H7 (cell line): Measurements from ENCODE around the gene MRS2. TPM values are rescaled to one million over a fixed set of nuclear protein-coding genes. Genes with fewer than 3 reads are reported as not detected.
"Not testable (repeated sequence)": the region's sequence is repeated elsewhere in the genome, so short reads cannot be mapped to it uniquely, and the experiment has no call there.

Experiments used
- DNase-seq: peaks from one replicate; pipeline ENCODE4 v3.0.0; 2012
- H3K27me3 ChIP-seq: 2 replicates; pipeline ENCODE4 v1.6.0; 2011; ENCODE audit warnings: mild to moderate bottlenecking, low read length; ENCODE audit not compliant: control insufficient read depth, insufficient read depth
- H3K36me3 ChIP-seq: replicated peaks from 2 replicates; pipeline ENCODE4 v1.5.1; 2011; ENCODE audit warnings: low read length; ENCODE audit not compliant: control insufficient read depth, insufficient read depth
- H3K4me3 ChIP-seq: 2 replicates; pipeline ENCODE4 v1.5.1; 2011; ENCODE audit warnings: low read depth, mild to moderate bottlenecking, control low read depth, low read length, moderate library complexity; ENCODE audit not compliant: insufficient read depth
- total RNA-seq: library from RNA; depleted of rRNA; stranded (reverse); fragments of >200 nt; shearing (Covaris generic); gene quantifications from 2 replicates; pipeline ENCODE4 v1.2.3, GENCODE V29; 2014

The MRS2 gene
- total RNA-seq, 1 experiment from 2014 or later, result 71.4 TPM

DNA sequence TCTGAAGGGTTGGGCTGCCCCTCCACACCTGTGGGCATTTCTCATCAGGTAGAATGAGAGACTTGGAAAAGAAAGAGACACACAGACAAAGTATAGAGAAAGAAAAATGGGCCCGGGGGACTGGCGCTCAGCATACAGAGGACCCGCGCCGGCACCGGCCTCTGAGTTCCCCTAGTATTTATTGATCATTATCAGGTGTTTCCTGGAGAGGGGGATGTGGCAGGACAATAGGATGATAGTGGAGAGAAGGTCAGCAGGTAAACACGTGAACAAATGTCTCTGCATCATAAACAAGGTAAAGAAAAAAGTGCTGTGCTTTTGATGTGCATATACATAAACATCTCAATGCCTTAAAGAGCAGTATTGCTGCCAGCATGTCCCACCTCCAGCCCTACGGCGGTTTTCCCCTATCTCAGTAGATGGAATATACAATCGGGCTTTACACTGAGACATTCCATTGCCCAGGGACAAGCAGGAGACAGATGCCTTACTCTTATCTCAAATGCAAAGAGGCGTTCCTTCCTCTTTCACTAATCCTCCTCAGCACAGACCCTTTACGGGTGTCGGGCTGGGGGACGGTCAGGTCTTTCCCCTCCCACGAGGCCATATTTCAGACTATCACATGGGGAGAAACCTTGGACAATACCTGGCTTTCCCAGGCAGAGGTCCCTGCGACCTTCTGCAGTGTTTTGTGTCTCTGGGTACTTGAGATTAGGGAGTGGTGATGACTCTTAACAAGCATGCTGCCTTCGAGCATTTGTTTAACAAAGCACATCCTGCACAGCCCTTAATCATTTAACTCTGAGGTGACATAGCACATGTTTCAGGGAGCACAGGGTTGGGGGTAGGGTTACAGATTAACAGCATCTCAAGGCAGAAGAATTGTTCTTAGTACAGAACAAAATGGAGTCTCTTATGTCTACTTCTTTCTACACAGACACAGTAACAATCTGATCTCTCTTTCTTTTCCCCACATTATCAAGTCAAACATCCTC lies 2.4 kb upstream of the MRS2 start:
- DNase-seq, H3K27me3 ChIP-seq, H3K36me3 ChIP-seq, H3K4me3 ChIP-seq: not testable (repeated sequence)

DNA sequence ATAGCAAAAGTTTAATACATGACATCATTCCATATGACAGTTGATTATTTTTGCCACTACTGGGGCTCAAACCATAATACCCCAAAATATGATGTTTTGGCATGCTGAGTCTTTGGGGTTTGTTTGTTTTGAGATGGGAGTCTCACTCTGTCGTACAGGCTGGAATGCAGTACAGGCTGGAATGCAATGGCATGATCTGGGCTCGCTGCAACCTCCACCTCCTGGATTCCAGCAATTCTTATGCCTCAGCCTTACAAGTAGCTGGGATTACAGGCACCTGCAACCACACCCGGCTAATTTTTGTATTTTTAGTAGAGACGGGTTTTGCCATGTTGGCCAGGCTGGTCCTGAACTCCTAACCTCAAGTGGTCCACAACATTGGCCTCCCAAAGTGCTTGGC lies 1.3 kb upstream of the MRS2 start:
- Histone ChIP-seq H3K4me3 (no peak overlapping the region), H3K27me3 (no peaks in the 10 kb centered on the region), H3K36me3 (0 out of 2 replicates have a peak, but pooled peaks cover 3% of the 10 kb centered on the region)
- no peak for DNase-seq

DNA sequence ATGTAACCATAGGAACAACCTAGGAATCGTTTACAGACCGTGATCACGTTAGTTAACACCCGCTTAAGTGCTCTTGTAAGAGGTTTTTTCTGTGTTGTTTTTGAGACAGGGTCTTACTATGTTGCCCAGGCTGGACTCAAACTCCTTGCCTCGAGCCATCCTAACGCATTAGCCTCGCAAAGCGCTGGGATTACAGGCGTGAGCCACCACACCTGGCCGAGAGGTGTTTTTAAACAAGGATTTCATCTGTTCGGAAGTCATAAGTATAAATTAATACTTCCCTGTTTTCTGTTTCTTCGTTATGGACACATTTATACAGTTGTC lies 727 bp downstream of the MRS2 start:
- Histone ChIP-seq H3K36me3 (peaks cover 12% of the 10 kb centered on the region), H3K4me3 (peak overlapping the region; percentile 99), H3K27me3 (no peaks in the 10 kb centered on the region)
- no peak for DNase-seq

DNA sequence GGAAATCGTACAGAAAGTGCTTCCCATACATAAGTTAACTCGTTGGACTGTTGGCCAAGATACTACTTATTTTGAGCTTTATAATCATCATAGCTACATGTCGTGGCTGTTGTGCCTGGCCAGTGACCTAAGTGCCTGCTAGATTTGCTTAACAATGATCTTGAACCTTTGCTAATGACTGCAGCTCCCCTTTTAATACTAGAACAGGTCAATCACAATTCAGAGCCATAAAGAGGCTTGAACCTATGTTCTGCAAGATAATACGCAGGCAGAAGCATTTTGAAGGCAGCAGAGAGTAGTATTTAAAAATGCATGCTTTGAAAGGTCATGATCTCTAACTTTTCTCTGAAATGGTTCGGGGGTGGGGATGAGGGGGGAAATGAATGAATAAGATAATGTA lies 2.5 kb downstream of the MRS2 start:
- DNase-seq, result no peak
- Histone ChIP-seq H3K27me3 (no peaks in the 10 kb centered on the region), H3K4me3 (peak overlapping the region; percentile 6; the same call in 1 of the 2 replicates), H3K36me3 (peaks cover 22% of the 10 kb centered on the region)

DNA sequence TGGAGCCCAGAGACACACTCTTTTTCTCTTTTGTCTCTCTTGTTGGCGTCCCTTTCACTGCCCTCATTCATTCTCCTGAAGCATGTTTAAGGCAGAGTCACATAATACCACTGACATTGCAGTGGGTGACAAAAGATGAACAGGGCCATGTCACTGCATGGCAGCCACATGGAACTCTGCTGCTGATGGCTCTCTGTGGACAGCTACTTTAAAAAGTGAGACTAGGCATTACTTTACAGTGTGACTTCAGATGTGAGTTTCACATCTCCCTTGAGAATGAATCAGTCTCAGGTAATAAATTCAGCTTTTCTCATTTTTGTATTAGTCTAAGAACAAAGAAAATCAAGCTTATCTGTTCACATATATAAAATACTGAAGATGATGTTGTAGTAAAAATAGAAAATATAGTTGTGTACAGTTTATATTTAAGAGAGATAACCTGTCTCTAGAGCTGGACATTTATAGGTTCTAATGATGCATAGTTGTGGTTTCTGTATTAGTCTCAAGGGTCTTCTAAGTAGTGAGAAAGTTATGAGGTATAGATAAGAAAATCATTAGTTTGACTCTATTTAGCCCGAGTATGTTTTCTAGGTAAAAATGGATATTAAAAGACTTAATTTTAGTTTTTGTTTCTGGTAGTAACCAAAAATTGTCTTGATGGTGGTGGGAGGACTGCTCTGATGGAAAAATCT lies 6.1 kb downstream of the MRS2 start:
- no peaks in the 10 kb centered on the region for H3K27me3 ChIP-seq
- H3K36me3 ChIP-seq, result peaks cover 42% of the 10 kb centered on the region
- H3K4me3 ChIP-seq, result no peak overlapping the region
- DNase-seq, result no peak

DNA sequence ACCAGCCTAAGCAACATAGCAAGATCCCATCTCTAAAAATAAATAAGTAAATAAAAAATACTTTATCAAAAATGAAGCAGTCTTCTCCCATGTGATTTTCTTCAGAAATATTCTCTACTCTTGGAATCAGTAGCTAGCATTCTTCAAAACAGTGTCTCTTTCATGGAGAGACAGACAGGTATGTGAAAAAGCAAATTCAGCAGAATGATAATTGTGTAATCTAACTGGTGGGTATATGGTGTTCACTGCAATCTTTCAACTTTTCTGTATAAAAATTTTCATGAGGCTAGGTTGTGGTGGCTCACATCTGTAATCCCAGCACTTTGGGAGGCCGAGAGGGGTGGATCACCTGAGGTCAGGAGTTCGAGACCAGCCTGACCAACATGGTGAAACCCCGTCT lies 7.9 kb downstream of the MRS2 start:
- DNase-seq, result no peak
- H3K36me3 ChIP-seq, result peaks cover 49% of the 10 kb centered on the region
- H3K27me3 ChIP-seq, result no peaks in the 10 kb centered on the region
- no peak overlapping the region for H3K4me3 ChIP-seq

DNA sequence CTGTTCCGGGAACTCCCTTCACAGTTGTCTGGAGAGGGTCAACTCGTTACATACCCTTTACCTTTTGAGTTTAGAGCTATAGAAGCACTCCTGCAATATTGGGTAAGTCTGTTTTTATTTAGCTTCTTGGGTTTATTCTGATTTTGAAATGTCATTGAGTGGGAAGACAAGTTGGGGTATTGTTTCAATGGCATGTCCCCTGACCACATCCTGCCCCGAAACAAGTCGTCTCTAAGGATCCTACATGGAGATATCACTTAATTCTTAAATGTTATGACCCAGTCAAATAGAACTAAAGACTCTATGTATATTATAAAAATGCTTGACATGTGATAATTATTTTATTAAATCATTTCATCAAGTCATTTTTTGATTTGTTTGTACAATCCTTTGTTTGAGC lies 9.6 kb downstream of the MRS2 start:
- Histone ChIP-seq H3K27me3 (no peaks in the 10 kb centered on the region), H3K36me3 (peaks cover 56% of the 10 kb centered on the region), H3K4me3 (no peak overlapping the region)
- DNase-seq, result no peak

DNA sequence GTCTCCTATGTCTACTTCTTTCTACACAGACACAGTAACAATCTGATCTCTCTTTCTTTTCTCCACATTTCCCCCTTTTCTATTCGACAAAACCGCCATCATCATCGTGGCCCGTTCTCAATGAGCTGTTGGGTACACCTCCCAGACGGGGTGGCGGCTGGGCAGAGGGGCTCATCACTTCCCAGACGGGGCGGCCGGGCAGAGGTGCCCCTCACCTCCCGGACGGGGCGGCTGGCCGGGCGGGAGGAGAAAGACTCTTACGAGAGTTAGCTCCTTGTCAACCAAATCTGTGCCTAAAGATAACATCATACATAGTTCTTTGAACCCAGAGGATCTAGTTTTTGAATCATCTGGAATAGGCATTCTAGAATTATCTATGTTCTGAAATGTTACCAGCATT lies 11.8 kb downstream of the MRS2 start:
- DNase-seq, H3K4me3 ChIP-seq, H3K27me3 ChIP-seq: not testable (repeated sequence)
- H3K36me3 ChIP-seq, result peaks cover 49% of the 10 kb centered on the region

DNA sequence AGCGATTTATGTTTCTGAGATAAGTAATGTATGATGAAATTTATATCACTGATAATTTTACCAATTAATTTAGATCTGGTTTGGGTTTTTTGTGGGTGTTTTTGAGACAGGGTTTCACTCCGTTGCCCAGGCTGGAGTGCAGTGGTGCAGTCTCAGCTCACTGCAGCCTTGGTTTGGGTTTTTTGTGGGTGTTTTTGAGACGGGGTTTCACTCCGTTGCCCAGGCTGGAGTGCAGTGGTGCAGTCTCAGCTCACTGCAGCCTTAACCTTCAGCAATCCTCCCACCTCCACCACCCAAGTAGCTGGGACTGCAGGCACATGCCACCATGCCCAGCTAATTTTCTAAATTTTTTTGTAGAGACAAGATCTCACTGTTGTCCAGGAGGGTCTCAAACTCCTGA lies 13.0 kb downstream of the MRS2 start:
- H3K36me3 ChIP-seq, result peaks cover 54% of the 10 kb centered on the region
- no peaks in the 10 kb centered on the region for H3K27me3 ChIP-seq
- no peak overlapping the region for H3K4me3 ChIP-seq
- no peak for DNase-seq

DNA sequence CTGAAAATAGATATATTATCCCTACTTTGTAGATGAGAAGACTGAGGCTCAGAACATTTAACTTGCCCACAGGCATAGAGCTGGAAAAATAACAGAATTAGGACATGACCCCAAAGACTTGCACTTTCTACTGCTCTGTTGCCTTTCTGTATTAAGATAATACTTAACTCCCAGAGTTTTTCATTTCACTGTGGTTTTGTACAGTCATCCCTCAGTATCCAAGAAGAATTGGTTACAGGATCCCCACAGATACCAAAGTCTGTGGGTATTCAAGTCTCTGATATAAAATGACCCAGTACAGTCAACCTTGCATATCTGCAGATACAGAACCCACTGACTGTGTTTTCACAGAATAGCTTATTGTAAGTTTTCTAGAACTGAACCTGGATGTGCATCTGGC lies 16.8 kb downstream of the MRS2 start:
- no peaks in the 10 kb centered on the region for H3K27me3 ChIP-seq
- H3K36me3 ChIP-seq, result peaks cover 63% of the 10 kb centered on the region
- no peak for DNase-seq
- H3K4me3 ChIP-seq, result no peak overlapping the region

DNA sequence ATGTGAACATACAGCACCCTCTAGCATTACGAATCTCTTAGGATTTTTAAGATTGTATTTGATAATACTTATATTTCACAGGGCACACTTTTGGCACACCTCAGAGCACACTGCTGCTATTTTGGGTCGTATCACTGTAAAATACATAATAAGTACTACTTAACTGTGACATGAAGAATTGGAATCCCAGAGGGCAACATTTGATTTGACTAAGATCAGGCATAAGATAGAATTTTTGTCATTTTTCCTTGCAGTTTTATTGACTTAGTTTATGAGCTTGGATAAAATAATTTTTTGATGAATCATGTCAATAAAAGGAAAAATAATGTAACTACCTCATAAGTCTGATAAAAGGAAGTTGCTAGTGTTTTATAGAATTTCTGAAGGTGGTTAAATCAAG lies 22.4 kb downstream of the MRS2 start:
- Histone ChIP-seq H3K4me3 (no peak overlapping the region), H3K27me3 (no peaks in the 10 kb centered on the region), H3K36me3 (peaks cover 36% of the 10 kb centered on the region)

DNA sequence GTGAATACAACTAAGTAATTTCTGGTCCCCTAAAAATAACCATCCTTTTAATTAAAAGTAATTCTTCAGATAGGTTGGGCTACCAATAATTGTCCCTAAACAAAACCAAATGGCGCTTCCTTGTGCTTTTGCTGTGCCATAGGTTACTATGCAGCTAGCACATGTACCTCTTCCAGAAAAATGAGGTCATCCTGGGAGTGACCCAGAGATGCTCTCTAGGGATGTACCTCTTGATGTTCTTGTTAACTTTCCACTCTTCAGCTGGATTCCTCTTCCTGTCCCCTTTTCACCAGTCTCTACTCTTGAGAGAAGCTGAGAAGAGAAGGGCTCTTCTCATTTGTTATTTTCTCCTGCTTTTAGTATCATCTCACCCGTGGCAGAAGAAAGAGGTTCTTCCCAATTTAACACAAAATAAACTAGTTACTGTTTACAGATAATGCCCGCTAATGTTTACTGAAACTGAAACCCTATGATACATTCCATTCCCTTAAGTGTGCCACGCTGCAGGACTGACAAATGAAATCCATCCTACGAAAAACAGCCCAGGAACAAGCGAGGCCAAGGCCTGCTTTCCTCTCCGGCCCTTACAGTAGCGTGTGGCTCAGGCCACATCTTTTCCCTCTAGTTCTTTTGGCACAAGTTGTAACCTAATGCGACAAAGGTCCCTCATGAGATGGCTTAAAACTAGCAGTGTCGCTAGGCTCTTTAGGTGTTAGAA lies 24.2 kb downstream of the MRS2 start:
- DNase-seq, result no peak
- Histone ChIP-seq H3K36me3 (peaks cover 22% of the 10 kb centered on the region), H3K4me3 (no peak overlapping the region), H3K27me3 (no peaks in the 10 kb centered on the region)

More for the DNA sequence above, 22.4 kb downstream of the MRS2 start:
- no peak for DNase-seq

DNA sequence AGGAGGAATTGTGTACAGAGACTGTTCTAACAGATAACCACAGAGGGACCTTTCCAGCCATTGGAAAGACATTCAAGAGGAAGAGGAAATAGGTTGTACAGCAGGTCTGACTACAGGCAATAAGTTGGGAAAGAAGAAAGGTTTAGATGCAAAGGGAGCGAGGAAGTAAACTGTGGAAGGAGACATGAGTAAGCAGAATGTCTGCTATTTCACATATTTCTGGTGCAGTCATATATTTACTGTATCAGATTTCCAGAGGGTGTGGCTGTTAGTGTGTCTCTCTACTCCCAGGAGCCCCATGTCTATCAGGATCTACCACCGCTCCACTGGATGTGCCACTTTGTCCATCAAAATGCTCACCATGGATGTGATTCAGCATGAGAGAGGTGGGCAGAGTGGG lies 25.9 kb downstream of the MRS2 start:
- H3K4me3 ChIP-seq, result no peak overlapping the region
- no peaks in the 10 kb centered on the region for H3K27me3 ChIP-seq
- no peak for DNase-seq
- peaks cover 10% of the 10 kb centered on the region for H3K36me3 ChIP-seq

DNA sequence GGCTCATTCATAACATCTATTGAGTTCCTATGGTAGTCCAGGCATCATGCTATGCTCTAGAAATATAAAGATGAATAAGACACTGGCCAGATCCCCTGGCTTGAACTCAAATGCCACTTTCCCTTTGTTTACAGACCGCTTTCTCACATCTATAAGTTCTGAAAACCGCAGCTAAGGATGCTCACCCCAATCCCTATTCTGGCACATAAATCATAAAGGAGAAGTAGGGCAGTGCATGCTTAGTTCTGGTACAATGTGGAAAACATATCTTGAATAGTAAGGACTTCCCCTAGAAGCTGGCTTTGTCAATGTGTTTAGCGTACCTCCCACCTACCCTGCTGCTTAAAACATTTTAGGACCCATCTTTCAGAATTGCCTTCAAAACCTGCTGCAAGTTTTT lies 26.4 kb downstream of the MRS2 start:
- Histone ChIP-seq H3K36me3 (peaks cover 7% of the 10 kb centered on the region), H3K4me3 (no peak overlapping the region), H3K27me3 (no peaks in the 10 kb centered on the region)
- no peak for DNase-seq

DNA sequence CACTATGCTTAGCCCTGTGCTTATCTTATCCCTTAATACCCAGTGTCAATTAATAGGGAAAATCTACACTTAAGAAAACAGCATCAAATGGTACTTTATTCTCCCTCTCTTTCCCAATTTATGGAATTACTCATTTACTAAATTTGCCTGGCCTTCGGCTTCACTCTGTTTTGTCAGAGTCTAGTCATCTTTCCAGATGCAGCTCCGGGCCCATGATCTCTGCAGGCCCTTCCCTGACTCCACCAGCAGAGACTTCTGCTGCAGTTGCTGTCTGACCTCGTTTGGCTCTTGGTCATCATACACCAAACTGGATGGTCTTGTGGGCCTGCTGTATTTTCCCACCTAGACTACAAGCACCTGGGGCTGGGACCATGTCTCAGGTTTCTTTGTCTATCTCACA lies 27.4 kb downstream of the MRS2 start:
- Histone ChIP-seq H3K27me3 (no peaks in the 10 kb centered on the region), H3K4me3 (no peak overlapping the region), H3K36me3 (peaks cover under 1% of the 10 kb centered on the region)
- no peak for DNase-seq
